HAP-1 (cell line): Measurements from ENCODE around the gene PLXDC1.
A peak's percentile ranks its signal among the peaks of the same experiment; 100 is the strongest.

Experiments used
- DNase-seq, 2 experiments: peaks; one replicate each; pipeline ENCODE4 v3.0.0-alpha.2; 2016 to 2020; ENCODE audit warnings: low spot score in 2 of 2
- H3K27me3 ChIP-seq: fragments of 250-450 bp; sonication (Bioruptor Pico); 2 replicates; pipeline ENCODE4 v1.5.1; 2020; ENCODE audit warnings: low read depth, mild to moderate bottlenecking, moderate library complexity
- H3K36me3 ChIP-seq: fragments of 250-450 bp; sonication (Bioruptor Pico); replicated peaks from 2 replicates; pipeline ENCODE4 v1.5.1; 2020; ENCODE audit warnings: mild to moderate bottlenecking
- H3K4me1 ChIP-seq: fragments of 250-450 bp; sonication (Bioruptor Pico); 2 replicates; pipeline ENCODE4 v1.5.1; 2020; ENCODE audit warnings: mild to moderate bottlenecking
- H3K4me3 ChIP-seq: fragments of 250-450 bp; sonication (Bioruptor Pico); 2 replicates; pipeline ENCODE4 v1.5.1; 2020; ENCODE audit warnings: mild to moderate bottlenecking, moderate library complexity
- H3K9me3 ChIP-seq: fragments of 250-450 bp; sonication (Bioruptor Pico); 2 replicates; pipeline ENCODE4 v1.5.1; 2020; ENCODE audit warnings: mild to moderate bottlenecking, moderate library complexity
- in situ Hi-C: fragments of 300-500 bp; cut with MboI; formaldehyde crosslinking; loops from 3 replicates; pipeline ENCODE4 v1.14.3; 2020; ENCODE audit warnings: low sequenced_read_pairs, inconsistent platforms, mixed read lengths

Gene PLXDC1

DNA sequence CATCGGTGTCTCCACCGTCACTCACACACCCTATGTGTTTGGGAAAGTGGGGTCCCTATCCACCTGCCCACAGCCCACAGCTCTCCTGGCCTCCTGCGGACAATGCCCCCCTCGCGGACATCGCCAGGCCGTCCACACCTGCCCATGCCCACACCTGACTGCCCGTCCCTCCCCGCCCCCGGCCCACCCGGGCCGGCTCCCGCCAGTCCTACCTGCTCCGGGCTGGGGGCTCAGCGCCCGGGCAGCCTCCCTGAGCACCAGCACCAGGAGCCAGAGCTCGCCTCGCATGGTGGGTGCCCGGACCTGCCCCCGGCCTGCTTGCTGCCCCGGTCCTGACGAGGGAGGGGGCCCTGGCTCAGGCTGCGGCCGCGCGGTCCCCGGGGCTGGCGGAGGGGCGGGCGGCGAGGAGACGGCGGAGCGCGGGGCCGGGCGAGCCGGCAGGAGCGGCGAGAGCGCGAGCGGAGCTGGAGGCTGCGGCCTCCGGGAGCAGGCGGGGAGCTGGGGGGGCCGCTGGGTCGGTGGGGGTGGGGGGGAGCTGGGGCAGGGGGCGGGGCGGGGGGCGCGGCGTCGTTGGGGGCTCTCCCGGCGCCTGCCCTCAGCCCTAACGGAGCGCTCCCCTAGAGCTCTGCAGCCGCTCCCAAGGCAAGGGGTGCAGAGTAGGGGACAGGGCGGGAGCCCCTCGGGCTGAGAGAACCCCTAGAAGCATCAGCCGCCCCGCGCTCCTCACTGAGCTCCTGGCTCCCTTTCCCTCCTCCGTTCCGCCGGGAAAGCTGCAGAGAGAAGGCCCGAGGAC, at the start of gene PLXDC1:
TSS of gene PLXDC1 (minus strand) at position 488 of the 793 bp plus-strand sequence. CDS start at position 288, 200 bp downstream.
- no peaks in the 10 kb centered on the region for H3K9me3 ChIP-seq
- H3K36me3 ChIP-seq: no peaks in the 10 kb centered on the region
- H3K4me3 ChIP-seq: peak within 1 kb of the TSS; percentile 60; the same call in 1 of the 2 replicates
- H3K27me3 ChIP-seq: no peaks in the 10 kb centered on the region
- DNase-seq: no peak
- in situ Hi-C loops: no loop called here
- peaks cover 4% of the 10 kb centered on the region for H3K4me1 ChIP-seq

DNA sequence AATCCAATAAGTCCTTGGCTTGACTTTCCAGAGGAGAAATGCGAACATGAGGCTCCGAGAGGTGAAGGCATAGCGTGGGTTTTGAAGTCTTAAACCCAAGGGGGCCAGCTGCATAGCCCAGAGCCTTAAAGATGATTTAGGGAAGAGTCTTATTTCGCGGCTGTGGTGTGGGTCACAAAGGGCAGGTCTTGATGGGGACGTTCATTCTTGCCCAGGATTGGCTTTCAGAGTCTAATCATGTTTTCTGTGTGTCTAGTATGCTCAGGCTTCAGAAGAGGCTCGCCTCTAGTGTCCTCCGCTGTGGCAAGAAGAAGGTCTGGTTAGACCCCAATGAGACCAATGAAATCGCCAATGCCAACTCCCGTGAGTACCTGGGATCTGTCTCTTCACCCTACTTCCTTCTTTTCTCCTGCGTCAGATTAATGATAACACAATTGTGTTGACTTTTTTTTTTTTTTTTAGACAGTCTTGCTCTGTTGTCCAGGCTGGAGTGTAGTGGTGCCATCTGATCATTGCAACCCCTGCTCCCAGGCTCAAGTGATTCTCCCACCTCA, 49.6 kb upstream of the PLXDC1 start:
- Histone ChIP-seq H3K27me3 (no peaks in the 10 kb centered on the region), H3K9me3 (no peaks in the 10 kb centered on the region), H3K4me1 (peaks cover 19% of the 10 kb centered on the region), H3K36me3 (peaks cover 50% of the 10 kb centered on the region), H3K4me3 (peak overlapping the region; percentile 84)
- in situ Hi-C loops: loop anchor here (5.0 kb wide), 1 partner anchor 46 kb away; no protein-coding TSS in a partner anchor
- no peak for DNase-seq

DNA sequence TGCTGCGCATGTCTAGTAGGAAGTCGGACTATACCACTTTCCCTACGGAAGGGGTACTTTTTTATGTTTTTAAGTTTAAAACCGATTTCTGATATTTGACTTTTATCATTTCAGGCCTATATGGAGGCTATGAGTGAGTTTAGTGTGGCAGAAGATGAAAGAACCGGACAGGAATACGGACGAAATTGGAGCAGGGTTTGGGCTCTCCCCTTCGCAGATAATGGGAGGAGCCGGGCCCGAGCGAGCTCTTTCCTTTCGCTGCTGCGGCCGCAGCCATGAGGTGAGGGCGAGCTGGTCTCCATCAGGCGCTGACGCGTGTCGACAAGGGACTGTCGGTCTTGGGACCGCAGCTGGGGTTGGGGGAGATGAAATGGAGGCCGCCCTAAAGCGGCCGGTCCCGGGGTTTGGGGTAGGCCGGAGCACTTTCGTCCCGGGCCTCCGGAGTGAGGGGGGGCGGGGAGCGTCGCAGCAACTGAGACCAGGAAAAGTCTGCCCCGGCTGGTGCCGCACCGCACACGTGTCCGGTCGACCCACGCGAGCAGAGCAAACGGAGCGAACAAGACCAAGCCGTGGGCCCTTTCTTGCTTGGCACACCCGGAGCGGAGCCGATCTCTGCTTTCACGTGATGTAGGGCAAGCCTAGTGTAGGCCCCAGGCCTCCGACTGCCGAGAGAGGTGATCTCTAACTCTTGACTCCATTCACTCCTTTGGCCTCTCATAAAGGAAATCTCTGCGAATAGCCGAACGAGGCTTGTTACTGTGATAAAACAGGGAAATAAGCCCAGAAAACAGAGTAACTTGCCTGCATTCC, 48.8 kb upstream of the PLXDC1 start, which contains the start of gene RPL19:
TSS of gene RPL19 (plus strand) at position 214 of the 810 bp plus-strand sequence. CDS start at position 276, 62 bp downstream.
- peaks cover 20% of the 10 kb centered on the region for H3K4me1 ChIP-seq
- H3K27me3 ChIP-seq: no peaks in the 10 kb centered on the region
- in situ Hi-C loops: loop anchor here (5.0 kb wide), 1 partner anchor 47 kb away; no protein-coding TSS in a partner anchor
- DNase-seq: peak; percentile 51 to 82
- H3K9me3 ChIP-seq: no peaks in the 10 kb centered on the region
- H3K36me3 ChIP-seq: peaks cover 50% of the 10 kb centered on the region
- H3K4me3 ChIP-seq: peak within 1 kb of the TSS; percentile 84

DNA sequence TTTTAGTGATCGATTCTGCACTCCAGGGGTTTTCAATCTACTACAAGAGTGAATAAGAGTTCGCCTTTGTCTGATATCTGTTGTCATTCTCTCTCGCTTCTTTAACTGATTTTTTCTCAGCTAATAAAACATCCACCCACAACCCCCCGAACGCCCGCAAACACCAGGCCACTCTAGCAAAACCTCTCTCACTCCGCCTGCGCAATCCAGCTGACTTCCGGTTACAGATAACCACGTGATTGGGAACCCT, 48.3 kb upstream of the PLXDC1 start:
- Histone ChIP-seq H3K27me3 (no peaks in the 10 kb centered on the region), H3K4me3 (peak overlapping the region; percentile 84), H3K4me1 (peaks cover 20% of the 10 kb centered on the region), H3K36me3 (peaks cover 45% of the 10 kb centered on the region), H3K9me3 (no peaks in the 10 kb centered on the region)
- in situ Hi-C loops: loop anchor here (5.0 kb wide), 1 partner anchor 48 kb away; no protein-coding TSS in a partner anchor
- peak; percentile 89 to 91 for DNase-seq

DNA sequence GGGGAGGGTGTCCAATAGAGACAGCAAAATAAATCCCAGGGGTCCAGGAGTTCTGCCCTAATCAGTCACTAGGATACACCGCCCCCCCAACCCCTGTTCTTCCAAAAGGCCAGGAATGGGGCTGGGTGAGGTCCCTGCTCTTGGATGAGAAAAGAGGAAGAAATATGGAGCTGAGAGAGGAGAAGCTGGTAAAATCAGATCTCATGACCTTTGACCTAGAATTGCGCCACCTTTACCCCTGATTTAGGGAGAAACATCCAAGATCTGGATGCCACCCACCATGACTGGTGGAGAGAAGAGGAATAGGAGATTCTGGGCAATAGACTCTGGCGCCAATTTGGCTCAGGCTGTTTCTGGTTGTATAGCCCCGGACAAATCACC, 46.7 kb upstream of the PLXDC1 start:
- peaks cover 20% of the 10 kb centered on the region for H3K4me1 ChIP-seq
- peak overlapping the region; percentile 67; the same call in 1 of the 2 replicates for H3K4me3 ChIP-seq
- H3K36me3 ChIP-seq: peaks cover 30% of the 10 kb centered on the region
- H3K9me3 ChIP-seq: no peaks in the 10 kb centered on the region
- in situ Hi-C loops: no loop called here
- no peak for DNase-seq
- H3K27me3 ChIP-seq: no peaks in the 10 kb centered on the region

DNA sequence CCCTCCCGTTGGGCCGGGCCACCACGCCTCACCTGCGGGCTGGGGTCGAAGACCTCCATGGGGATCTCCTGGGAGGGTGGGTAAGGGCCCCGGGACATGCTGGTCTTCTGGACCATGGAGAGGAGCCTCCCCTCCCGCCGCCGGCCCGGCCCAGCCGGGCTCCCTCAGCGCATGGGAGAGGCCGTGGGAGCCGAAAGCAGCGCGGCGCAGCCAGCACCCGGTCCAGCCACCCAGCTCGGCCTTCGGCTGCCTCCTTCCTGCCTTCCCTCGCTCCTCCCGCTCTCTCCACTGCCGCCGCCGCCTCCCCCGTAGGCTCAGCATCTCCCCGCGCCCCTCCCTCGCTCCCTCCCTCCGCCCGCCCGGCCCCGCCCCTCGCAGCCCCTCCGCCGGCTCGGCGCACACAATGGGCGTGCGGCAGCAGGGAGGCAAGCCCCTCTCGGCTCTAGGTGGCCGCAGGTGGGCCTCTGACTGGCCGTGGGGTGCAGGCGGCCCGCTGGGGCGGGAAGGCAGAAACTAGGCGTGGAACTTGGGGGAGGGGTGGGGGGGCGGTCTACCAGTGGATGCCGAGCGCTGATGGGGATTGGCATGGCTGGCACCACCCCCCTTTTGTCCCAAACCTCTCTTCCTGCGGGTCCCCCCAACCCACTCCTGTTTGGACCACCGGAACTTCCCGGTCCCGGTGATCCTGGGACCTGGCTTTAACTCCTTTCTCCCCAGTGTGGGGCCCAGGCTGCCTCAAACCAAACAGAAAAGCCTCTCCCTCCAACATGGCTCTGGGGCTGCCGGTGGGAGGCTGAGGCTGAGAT, 46.1 kb upstream of the PLXDC1 start, which contains the start of gene CACNB1:
TSS of gene CACNB1 (minus strand) at position 290 of the 806 bp plus-strand sequence. CDS start at position 116, 174 bp downstream.
- peak; percentile 81 to 93 for DNase-seq
- Histone ChIP-seq H3K4me1 (peaks cover 20% of the 10 kb centered on the region), H3K36me3 (peaks cover 30% of the 10 kb centered on the region), H3K27me3 (no peaks in the 10 kb centered on the region), H3K4me3 (peak within 1 kb of the TSS; percentile 67), H3K9me3 (no peaks in the 10 kb centered on the region)
- in situ Hi-C loops: no loop called here

DNA sequence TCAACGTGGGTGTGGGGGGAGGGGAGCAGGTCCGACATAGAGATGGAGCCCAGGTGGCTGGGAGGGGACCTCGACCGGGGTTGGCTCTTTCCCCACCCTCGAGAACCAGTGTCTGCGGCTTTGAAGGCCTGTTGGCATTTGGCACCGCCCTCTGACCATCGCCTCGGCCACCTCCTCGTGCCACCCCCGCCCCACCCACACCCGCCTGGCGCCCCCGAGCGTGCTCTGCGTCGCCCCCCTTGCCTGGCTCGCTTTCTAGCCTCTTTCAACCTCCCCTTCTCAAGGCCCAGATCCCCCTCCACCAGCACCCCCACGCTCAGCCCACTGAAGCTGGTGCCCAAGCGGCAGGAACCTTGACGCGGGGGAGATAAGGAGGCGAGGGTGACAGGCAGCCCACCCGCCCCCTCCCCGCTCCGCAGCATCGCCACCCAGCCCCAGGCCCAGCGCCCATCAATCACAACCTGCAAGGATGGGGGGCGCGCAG, 45.4 kb upstream of the PLXDC1 start:
- peak in 1 of 2 experiments; percentile 46 for DNase-seq
- Histone ChIP-seq H3K27me3 (no peaks in the 10 kb centered on the region), H3K9me3 (no peaks in the 10 kb centered on the region), H3K4me1 (peaks cover 18% of the 10 kb centered on the region), H3K4me3 (peak overlapping the region; percentile 67), H3K36me3 (peaks cover 28% of the 10 kb centered on the region)
- in situ Hi-C loops: no loop called here

DNA sequence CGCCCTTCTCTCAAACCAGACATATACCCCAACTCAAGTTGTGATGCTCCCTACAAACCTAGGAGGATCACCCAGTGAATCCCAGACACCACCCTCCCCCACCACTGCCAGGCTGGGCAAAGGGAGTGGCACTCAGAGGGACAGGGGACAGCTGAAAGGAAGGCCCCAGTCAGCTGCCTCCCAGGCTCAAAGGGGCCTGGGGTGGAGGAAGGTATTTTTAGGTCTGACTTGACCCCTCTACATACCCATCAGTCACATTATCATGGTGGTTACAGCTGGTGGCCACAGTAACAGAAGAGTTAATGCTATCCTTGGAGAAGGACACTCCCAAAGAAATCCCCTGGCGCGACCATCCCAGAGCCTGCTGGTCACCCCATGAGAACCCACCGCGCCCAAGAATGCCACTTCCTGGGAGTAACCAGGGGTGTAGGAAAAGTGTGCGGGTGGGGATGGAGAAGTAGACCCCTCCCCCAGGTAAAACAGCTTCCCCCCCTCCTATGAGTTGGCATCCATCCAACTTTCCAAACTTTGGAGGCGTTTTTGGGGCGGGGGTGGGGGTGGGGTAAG, 44.9 kb upstream of the PLXDC1 start:
- peaks cover 25% of the 10 kb centered on the region for H3K36me3 ChIP-seq
- no peaks in the 10 kb centered on the region for H3K27me3 ChIP-seq
- DNase-seq: no peak
- peak overlapping the region; percentile 67 for H3K4me3 ChIP-seq
- peaks cover 13% of the 10 kb centered on the region for H3K4me1 ChIP-seq
- H3K9me3 ChIP-seq: no peaks in the 10 kb centered on the region
- in situ Hi-C loops: no loop called here

DNA sequence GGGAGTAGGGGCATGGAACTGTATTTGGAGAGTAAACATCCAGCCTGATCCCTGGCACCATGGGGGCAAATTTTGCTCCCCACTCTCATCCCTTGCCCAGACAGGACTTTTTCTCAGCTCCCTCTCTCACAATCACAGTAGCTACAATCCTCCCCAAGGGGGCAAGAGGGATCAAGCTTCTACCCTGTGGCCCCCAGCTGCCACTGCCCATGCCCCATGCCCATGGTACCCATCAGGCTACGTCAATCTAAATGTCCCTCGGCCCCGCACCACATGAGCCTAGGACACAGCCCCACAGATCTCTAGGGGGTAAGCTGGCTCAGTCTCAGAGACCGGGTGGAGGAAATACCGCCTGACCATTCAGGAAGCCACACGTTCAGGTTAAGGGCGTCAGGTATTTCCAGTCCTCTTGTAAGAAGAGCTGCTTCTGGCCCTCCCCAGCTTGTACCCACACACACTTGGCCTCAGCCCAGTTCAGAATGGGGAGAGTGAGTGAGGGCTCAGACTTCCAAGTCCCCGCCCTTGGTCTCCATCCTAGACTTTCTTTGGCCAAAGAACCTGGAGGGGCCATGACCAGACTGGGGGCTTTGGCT, 44.2 kb upstream of the PLXDC1 start:
- Histone ChIP-seq H3K4me3 (no peak overlapping the region), H3K27me3 (no peaks in the 10 kb centered on the region), H3K36me3 (peaks cover 23% of the 10 kb centered on the region), H3K9me3 (no peaks in the 10 kb centered on the region), H3K4me1 (peaks cover 13% of the 10 kb centered on the region)
- DNase-seq: no peak
- in situ Hi-C loops: no loop called here

DNA sequence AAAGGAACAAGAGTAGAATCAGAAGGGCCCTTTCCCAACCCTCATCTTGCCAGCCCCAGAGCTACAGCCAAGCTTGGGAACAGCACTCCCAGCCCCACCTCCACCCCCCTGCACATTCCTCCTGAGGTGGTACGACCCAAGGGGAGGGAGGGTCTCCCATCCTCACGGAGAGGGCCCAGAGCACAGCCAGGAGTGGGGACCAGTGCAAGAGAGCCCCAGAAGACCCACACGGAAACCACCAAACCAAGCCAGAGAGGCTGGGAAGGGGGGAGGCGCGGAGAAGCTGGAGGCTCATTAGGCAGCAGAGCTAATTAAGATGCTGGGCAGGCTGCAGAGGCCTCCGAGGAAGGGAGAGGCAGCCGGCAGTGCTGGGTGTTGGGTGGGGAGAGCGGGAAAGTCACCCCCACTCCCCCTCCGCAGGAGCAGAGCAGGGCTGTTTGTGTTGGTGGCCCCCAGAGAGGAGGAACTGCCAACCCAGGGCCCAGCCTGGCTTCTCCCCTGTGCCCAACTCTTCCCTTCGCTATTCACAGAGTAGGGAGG, 43.6 kb upstream of the PLXDC1 start:
- peaks cover 13% of the 10 kb centered on the region for H3K4me1 ChIP-seq
- H3K9me3 ChIP-seq: no peaks in the 10 kb centered on the region
- DNase-seq: no peak
- peaks cover 25% of the 10 kb centered on the region for H3K36me3 ChIP-seq
- no peaks in the 10 kb centered on the region for H3K27me3 ChIP-seq
- in situ Hi-C loops: no loop called here
- H3K4me3 ChIP-seq: no peak overlapping the region

DNA sequence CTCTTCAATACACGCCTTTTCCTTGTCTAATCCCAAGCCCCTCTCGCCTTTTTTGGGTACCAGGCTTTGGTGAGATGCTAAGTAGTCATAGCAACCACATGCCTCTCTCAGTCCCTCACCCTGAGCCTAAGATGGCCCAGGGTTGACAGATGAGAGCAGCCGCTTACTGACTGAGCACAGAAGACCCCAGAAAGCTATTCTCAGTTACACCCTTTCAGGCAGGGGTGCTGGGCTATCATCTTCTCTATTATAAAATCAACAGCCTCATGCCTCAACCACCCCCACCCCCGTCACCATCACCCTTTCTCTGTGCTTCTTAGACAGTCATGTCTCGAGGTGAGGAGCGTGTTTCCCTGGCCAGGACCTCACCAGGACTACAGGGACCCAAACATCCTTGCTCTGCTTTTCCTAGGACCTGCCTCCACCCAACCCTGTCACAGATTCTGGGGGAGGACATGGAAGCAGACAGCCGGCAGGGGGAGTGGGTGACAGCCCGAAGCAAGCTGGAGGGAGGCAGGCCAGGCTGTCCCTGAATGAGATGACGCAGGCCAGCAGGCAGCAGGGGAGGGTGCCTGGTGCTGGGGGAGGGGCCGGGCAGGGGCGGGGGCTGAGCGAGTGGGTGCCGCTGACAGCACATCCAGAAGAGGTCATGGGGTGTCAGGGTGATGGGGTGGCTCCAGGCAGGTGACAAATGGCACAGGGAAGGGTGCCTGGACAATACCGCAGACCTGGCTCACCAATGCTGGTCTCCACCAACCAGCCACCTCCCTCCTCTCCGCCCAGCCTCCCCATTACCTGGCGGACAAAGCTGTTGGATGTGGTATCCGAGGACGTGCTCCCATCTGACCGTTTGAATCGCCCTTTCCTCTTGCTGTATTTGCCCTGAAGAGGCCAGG, 42.9 kb upstream of the PLXDC1 start:
- H3K9me3 ChIP-seq: no peaks in the 10 kb centered on the region
- no peaks in the 10 kb centered on the region for H3K27me3 ChIP-seq
- H3K4me1 ChIP-seq: peaks cover 11% of the 10 kb centered on the region
- peak in 1 of 2 experiments; percentile 62 for DNase-seq
- peaks cover 30% of the 10 kb centered on the region for H3K36me3 ChIP-seq
- no peak overlapping the region for H3K4me3 ChIP-seq
- in situ Hi-C loops: no loop called here
